Coronary artery (tissue), 2 donors: Measurements from ENCODE around the gene TIPRL.

ENCODE experiments used
- DNase-seq: peaks from one replicate; pipeline ENCODE4 v3.0.0-alpha.2; 2017; ENCODE audit warnings: low spot score
- H3K27ac ChIP-seq, 2 donors: fragments of 200-600 bp; sonication (generic); one replicate each; pipeline ENCODE4 v1.5.1; 2016 to 2019
- H3K4me3 ChIP-seq: fragments of 200-600 bp; sonication (generic); 2 replicates; pipeline ENCODE4 v1.5.1; 2016; ENCODE audit warnings: mild to moderate bottlenecking, moderate library complexity
- TF ChIP-seq, protein P1 (sequence below): fragments of 200-600 bp; sonication (generic); IDR thresholded peaks from one replicate; pipeline ENCODE4 v1.5.1; 2019; ENCODE audit warnings: antibody characterized with exemption

TIPRL gene

DNA sequence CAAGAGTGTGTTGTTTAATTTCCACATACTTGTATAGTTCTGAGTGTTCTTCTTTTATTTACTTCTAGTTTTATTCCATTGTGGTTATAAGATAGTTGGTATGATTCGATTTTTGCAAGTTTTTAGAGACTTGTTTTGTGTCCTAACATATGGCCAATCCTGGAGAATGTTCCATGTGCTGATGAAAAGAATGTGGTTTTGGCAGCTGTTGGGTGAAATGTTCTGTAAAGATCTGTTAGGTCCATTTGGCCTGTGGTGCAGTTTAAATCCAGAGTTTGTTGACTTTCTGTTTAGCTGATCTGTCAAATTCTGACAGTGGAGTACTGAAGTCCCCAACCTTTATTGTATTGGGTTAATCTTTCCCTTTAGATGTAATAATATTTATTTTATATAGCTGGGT is 19.5 kb upstream of the TIPRL start:
- TF ChIP-seq, protein P1, sequence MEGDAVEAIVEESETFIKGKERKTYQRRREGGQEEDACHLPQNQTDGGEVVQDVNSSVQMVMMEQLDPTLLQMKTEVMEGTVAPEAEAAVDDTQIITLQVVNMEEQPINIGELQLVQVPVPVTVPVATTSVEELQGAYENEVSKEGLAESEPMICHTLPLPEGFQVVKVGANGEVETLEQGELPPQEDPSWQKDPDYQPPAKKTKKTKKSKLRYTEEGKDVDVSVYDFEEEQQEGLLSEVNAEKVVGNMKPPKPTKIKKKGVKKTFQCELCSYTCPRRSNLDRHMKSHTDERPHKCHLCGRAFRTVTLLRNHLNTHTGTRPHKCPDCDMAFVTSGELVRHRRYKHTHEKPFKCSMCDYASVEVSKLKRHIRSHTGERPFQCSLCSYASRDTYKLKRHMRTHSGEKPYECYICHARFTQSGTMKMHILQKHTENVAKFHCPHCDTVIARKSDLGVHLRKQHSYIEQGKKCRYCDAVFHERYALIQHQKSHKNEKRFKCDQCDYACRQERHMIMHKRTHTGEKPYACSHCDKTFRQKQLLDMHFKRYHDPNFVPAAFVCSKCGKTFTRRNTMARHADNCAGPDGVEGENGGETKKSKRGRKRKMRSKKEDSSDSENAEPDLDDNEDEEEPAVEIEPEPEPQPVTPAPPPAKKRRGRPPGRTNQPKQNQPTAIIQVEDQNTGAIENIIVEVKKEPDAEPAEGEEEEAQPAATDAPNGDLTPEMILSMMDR: no peak
- no peak overlapping the region for H3K4me3 ChIP-seq
- no peak overlapping the region for H3K27ac ChIP-seq
- DNase-seq: no peak

DNA sequence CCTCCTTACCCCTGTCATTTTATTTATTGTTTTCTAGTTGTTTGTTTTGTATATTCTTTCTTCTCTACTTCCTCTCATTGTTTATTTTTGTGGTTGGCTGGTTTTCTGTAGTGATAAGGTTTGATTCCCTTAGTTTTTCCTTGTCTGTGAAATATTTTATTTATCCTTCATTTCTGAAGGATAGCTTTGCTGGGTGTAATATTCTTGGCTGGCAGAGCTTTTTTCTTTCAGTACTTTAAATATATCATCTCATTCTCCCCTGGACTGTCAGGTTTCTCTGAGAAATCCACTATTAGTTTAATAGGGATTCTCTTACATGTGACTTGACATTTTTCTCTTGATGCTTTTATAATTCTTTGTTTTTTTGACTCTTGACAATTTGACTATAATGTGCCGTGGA is 18.8 kb upstream of the TIPRL start:
- Histone ChIP-seq H3K4me3 (no peak overlapping the region), H3K27ac (no peak overlapping the region)
- TF ChIP-seq, protein P1: no peak
- DNase-seq: no peak

DNA sequence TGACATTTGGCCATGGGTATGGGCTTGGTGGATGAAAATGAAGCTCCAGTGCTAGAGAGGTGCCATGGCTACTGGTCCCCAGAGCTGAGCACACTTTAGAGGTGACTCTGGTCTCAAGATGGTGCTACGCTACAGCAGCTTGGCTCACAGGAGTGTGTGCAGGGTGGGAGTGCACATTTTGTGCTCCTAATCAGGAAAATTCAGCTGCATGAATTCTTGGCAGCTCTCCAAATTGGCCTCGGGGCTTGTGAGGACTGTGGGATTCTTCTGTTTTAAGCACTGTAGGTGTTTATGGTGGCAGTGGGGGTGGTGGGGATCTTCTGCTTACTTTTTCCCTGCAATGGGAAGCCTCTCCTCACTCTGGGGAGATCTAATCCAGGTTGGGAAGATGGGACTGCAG is 17.3 kb upstream of the TIPRL start:
- DNase-seq: no peak
- TF ChIP-seq, protein P1: no peak
- H3K4me3 ChIP-seq: no peak overlapping the region
- no peak overlapping the region for H3K27ac ChIP-seq

DNA sequence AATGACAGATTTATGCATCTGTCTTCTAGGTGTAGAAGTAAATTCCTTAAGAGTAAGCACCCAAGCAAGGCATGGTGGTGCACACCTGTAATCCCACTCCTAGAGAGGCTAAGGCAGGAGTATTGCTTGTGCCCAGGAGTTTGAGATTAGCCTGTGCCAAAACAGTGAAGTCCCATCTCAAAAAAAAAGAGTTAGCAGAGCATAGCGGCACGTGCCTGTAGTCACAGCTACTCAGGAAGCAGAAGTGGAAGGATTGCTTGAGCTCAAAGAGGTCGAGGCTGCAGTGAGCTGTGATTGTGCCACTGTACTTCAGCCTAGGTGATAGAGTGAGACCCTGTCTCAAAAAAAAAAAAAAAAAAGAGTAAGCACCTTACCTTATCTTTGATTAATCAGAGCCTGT is 15.1 kb upstream of the TIPRL start:
- Histone ChIP-seq H3K27ac (no peak overlapping the region), H3K4me3 (no peak overlapping the region)
- DNase-seq: no peak
- TF ChIP-seq, protein P1: no peak

DNA sequence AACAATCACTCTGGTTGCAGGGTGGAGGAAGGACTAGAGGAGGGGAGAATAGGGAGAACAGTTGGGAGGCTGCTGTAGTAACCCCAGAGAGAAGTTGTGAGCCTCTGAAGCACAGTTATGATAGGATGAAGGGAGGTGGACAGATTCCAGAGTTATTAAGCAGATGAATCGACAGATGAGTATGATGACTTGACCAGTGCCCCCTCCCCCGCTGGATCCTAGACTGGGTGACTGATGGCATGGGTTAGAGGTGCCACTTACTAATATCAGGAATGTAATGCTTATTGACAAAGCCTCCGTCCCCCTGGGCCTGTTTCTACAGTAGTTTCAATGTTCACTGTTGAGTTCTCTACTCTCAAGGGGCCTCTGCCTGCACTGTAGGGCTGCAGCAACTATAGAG is 14.0 kb upstream of the TIPRL start:
- Histone ChIP-seq H3K4me3 (no peak overlapping the region), H3K27ac (no peak overlapping the region)
- no peak for DNase-seq
- TF ChIP-seq, protein P1: no peak

DNA sequence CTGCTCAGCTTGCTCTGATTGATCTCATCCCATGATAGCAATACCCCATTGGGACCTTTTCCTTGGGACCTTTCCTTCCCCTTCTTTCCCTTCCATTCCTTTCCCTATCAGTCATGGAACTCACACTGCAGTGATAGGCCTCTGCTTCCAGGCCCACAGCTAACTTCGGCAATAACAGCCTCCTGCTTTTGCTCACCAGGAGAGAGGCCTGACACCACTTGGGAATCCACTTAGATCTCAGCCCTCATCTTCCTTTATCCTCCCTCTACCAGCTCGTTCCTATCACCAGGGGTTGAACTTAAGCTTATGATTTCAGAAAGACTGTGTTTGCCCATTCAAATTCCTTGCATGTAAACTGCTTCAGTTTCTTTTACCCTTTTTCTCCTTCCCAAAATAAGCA is 11.0 kb upstream of the TIPRL start:
- H3K27ac ChIP-seq: peak overlapping the region; percentile 57 to 80
- DNase-seq: no peak

More for the DNA sequence above, 11.0 kb upstream of the TIPRL start:
- TF ChIP-seq, protein P1: no peak
- no peak overlapping the region for H3K4me3 ChIP-seq
